Thoracic aorta endothelial cell (primary cell): ENCODE measurements around the gene RFXAP. TPM values are rescaled to one million over a fixed set of nuclear protein-coding genes. Genes with fewer than 3 reads are reported as not detected.

Experiments
- total RNA-seq: library from RNA; depleted of rRNA; stranded (reverse); fragments of >200 nt; gene quantifications from 2 replicates; pipeline ENCODE4 v1.2.3, GENCODE V29; 2012

The RFXAP gene
- 4.2 and 4.5 TPM in 2 replicates for total RNA-seq

DNA sequence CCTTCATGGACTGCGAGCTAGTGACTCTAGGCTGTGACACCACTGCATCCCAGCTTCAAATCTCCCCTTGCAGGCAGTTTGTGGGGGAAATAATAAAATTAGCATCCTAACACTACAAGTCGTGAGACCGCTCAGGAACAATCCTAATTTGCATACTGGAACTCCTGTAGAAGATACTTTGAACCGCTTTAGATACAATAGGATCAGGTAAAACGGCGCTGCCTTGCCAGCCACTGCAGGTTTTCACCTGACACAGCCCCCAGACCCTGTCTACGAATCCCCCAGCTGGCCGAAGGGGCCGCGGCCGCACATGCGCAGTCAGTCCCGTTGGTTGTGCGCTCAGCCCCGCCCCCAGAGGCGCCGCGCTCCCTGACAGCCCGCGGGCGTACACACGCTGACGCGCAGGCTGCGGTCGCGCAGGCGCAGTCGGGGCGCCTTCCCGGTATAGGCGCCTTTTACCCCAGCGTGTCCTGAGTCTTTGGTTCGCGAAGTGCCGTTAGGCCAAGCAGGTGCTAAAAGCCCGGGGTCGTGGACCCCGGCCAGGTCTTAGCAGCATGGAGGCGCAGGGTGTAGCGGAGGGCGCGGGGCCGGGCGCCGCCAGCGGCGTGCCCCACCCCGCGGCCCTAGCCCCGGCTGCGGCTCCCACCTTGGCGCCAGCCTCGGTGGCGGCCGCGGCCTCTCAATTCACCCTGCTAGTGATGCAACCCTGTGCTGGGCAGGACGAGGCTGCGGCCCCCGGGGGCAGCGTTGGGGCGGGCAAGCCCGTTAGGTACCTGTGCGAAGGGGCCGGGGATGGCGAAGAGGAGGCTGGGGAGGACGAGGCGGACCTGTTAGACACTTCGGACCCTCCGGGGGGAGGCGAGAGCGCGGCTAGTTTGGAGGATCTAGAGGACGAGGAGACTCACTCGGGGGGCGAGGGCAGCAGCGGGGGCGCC, at the start of gene RFXAP:
RFXAP (plus strand) TSS at position 419 of the 935 bp plus-strand sequence; CDS start at position 555, 136 bp downstream.

Other genes with a start within 250 kb of the RFXAP start
- 0.13 and 0.86 TPM in 2 replicates for gene SERTM1, start 145.2 kb upstream of the RFXAP start, total RNA-seq
- 8.1 and 8.3 TPM in 2 replicates for gene SMAD9, start 101.0 kb downstream of the RFXAP start, total RNA-seq
- gene ALG5, start 180.1 kb downstream of the RFXAP start, total RNA-seq = 33.1 and 37.3 TPM in 2 replicates
- 75.5 and 85.1 TPM in 2 replicates for gene EXOSC8, start 181.6 kb downstream of the RFXAP start, total RNA-seq
- 101 and 104 TPM in 2 replicates for gene SUPT20H, start 240.5 kb downstream of the RFXAP start, total RNA-seq